Hepatocyte (in vitro differentiated cells): ENCODE measurements around the gene C10orf67. TPM values are rescaled to one million over a fixed set of nuclear protein-coding genes. Genes with fewer than 3 reads are reported as not detected.

ENCODE experiments used
- DNase-seq: peaks from one replicate; pipeline ENCODE4 v3.0.0-alpha.2; 2016; ENCODE audit warnings: low spot score
- H2AFZ ChIP-seq: fragments of 200-600 bp; sonication (generic); 2 replicates; pipeline ENCODE4 v1.6.0; 2016; ENCODE audit warnings: antibody characterized with exemption, mild to moderate bottlenecking
- H3K27ac ChIP-seq: fragments of 200-600 bp; sonication (generic); 2 replicates; pipeline ENCODE4 v1.5.1; 2016; ENCODE audit warnings: mild to moderate bottlenecking
- H3K27me3 ChIP-seq: fragments of 200-600 bp; sonication (generic); 2 replicates; pipeline ENCODE4 v1.6.1; 2016
- H3K36me3 ChIP-seq: fragments of 200-600 bp; sonication (generic); replicated peaks from 2 replicates; pipeline ENCODE4 v1.5.1; 2016; ENCODE audit warnings: low read depth; ENCODE audit not compliant: insufficient read depth
- H3K4me1 ChIP-seq: fragments of 200-600 bp; sonication (generic); 2 replicates; pipeline ENCODE4 v1.5.1; 2016; ENCODE audit warnings: mild to moderate bottlenecking, moderate library complexity; ENCODE audit not compliant: insufficient read depth
- H3K4me2 ChIP-seq: fragments of 200-600 bp; sonication (generic); 2 replicates; pipeline ENCODE4 v1.6.0; 2016
- H3K4me3 ChIP-seq: fragments of 200-600 bp; sonication (generic); 2 replicates; pipeline ENCODE4 v1.5.1; 2016; ENCODE audit warnings: mild to moderate bottlenecking
- H3K79me2 ChIP-seq: fragments of 200-600 bp; sonication (generic); 2 replicates; pipeline ENCODE4 v1.6.0; 2017; ENCODE audit warnings: mild to moderate bottlenecking
- H3K9me2 ChIP-seq: fragments of 200-600 bp; sonication (generic); replicated peaks from 2 replicates; pipeline ENCODE4 v1.6.0; 2017; ENCODE audit warnings: mild to moderate bottlenecking; ENCODE audit not compliant: insufficient read depth
- H3K9me3 ChIP-seq: fragments of 200-600 bp; sonication (generic); 2 replicates; pipeline ENCODE4 v1.5.1; 2016; ENCODE audit warnings: low read depth, mild to moderate bottlenecking
- H4K20me1 ChIP-seq: fragments of 200-600 bp; sonication (generic); 2 replicates; pipeline ENCODE4 v1.6.0; 2016; ENCODE audit warnings: mild to moderate bottlenecking; ENCODE audit not compliant: insufficient read depth, poor library complexity, severe bottlenecking
- EZH2 ChIP-seq: fragments of 200-600 bp; sonication (generic); IDR thresholded peaks from 2 replicates; pipeline ENCODE4 v1.6.1; 2016; ENCODE audit warnings: antibody characterized with exemption, mild to moderate bottlenecking, borderline replicate concordance
- EZH2phosphoT487 ChIP-seq: fragments of 200-600 bp; sonication (generic); IDR thresholded peaks from one replicate; pipeline ENCODE4 v1.6.1; 2018; ENCODE audit warnings: antibody characterized with exemption, mild to moderate bottlenecking, low read depth, moderate library complexity; ENCODE audit not compliant: unreplicated experiment, severe bottlenecking
- WGBS: methylation state at CpG from one replicate; pipeline ENCODE4 v1.1.6; 2016; ENCODE audit warnings: low lambda C conversion rate; ENCODE audit errors: missing lambda C conversion rate; 5-methylcytosine and 5-hydroxymethylcytosine counted together
- polyA plus RNA-seq: library from polyadenylated mRNA; unstranded; fragments of >200 nt; fragmentation: Nextera tagmentation; extraction: Ambion mirVana; gene quantifications from 2 replicates; pipeline ENCODE4 v1.2.1, GENCODE V29; 2016
- total RNA-seq: library from RNA; depleted of rRNA; stranded (reverse); fragments of >200 nt; gene quantifications from 2 replicates; pipeline ENCODE4 v1.2.3, GENCODE V29; 2014
- TF ChIP-seq, protein P1 (sequence below): fragments of 200-600 bp; sonication (generic); IDR thresholded peaks from 2 replicates; pipeline ENCODE4 v1.5.1; 2016; ENCODE audit warnings: antibody characterized with exemption, mild to moderate bottlenecking; ENCODE audit not compliant: poor library complexity

Gene C10orf67
- total and polyA plus RNA-seq, 2 experiments from 2014 or later = 0.10 TPM; not detected in 1

- Histone ChIP-seq H3K36me3 (no peaks in the 10 kb centered on the region), H3K9me2 (no peaks in the 10 kb centered on the region), H4K20me1 (no peaks in the 10 kb centered on the region), H3K27me3 (peaks cover 30% of the 10 kb centered on the region), H3K9me3 (no peaks in the 10 kb centered on the region), H3K4me2 (no peak overlapping the region), H3K27ac (no peak overlapping the region), H3K4me1 (no peaks in the 10 kb centered on the region), H3K79me2 (no peaks in the 10 kb centered on the region), H3K4me3 (no peak overlapping the region), H2AFZ (no peak overlapping the region)
- DNase-seq = peak; percentile 10
- TF ChIP-seq, protein P1, sequence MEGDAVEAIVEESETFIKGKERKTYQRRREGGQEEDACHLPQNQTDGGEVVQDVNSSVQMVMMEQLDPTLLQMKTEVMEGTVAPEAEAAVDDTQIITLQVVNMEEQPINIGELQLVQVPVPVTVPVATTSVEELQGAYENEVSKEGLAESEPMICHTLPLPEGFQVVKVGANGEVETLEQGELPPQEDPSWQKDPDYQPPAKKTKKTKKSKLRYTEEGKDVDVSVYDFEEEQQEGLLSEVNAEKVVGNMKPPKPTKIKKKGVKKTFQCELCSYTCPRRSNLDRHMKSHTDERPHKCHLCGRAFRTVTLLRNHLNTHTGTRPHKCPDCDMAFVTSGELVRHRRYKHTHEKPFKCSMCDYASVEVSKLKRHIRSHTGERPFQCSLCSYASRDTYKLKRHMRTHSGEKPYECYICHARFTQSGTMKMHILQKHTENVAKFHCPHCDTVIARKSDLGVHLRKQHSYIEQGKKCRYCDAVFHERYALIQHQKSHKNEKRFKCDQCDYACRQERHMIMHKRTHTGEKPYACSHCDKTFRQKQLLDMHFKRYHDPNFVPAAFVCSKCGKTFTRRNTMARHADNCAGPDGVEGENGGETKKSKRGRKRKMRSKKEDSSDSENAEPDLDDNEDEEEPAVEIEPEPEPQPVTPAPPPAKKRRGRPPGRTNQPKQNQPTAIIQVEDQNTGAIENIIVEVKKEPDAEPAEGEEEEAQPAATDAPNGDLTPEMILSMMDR = no peak
- TF ChIP-seq EZH2 (no peak), EZH2phosphoT487 (no peak)
- WGBS = 68% methylated on average over 13 of the region's 13 CpGs
Measured at GRCh38 chr10:23291551-23292334, 52.9 kb downstream of the C10orf67 start.

- peaks cover 26% of the 10 kb centered on the region for H3K27me3 ChIP-seq
- H3K36me3 ChIP-seq = no peaks in the 10 kb centered on the region
- H3K4me2 ChIP-seq = no peak overlapping the region
- H3K4me1 ChIP-seq = no peaks in the 10 kb centered on the region
- no peak for DNase-seq
- no peak overlapping the region for H3K4me3 ChIP-seq
- H4K20me1 ChIP-seq = no peaks in the 10 kb centered on the region
- H3K27ac ChIP-seq = no peak overlapping the region
- TF ChIP-seq, protein P1 = no peak
- TF ChIP-seq EZH2 = no peak
- no peak for TF ChIP-seq EZH2phosphoT487
- no peaks in the 10 kb centered on the region for H3K9me3 ChIP-seq
- no peak overlapping the region for H2AFZ ChIP-seq
- no peaks in the 10 kb centered on the region for H3K9me2 ChIP-seq
- no peaks in the 10 kb centered on the region for H3K79me2 ChIP-seq
- 56% methylated on average over 2 of the region's 2 CpGs for WGBS
Measured at GRCh38 chr10:23284674-23285335, 59.8 kb downstream of the C10orf67 start.

- TF ChIP-seq EZH2phosphoT487 = no peak
- Histone ChIP-seq H3K27ac (no peak overlapping the region), H3K4me3 (no peak overlapping the region), H3K36me3 (no peaks in the 10 kb centered on the region), H2AFZ (no peak overlapping the region), H3K4me2 (no peak overlapping the region), H3K9me3 (no peaks in the 10 kb centered on the region), H4K20me1 (no peaks in the 10 kb centered on the region), H3K4me1 (no peaks in the 10 kb centered on the region), H3K9me2 (no peaks in the 10 kb centered on the region), H3K79me2 (no peaks in the 10 kb centered on the region), H3K27me3 (peaks cover 21% of the 10 kb centered on the region)
- 92% methylated on average over 3 of the region's 3 CpGs for WGBS
- DNase-seq = no peak
Measured at GRCh38 chr10:23284155-23284554, 60.4 kb downstream of the C10orf67 start.

- peaks cover 21% of the 10 kb centered on the region for H3K27me3 ChIP-seq
- H3K36me3 ChIP-seq = no peaks in the 10 kb centered on the region
- WGBS = 83% methylated on average over 7 of the region's 7 CpGs
- no peaks in the 10 kb centered on the region for H3K79me2 ChIP-seq
- no peak overlapping the region for H3K4me2 ChIP-seq
- no peak for TF ChIP-seq EZH2
- TF ChIP-seq, protein P1 = no peak
- TF ChIP-seq EZH2phosphoT487 = no peak
- no peak overlapping the region for H2AFZ ChIP-seq
- H3K4me1 ChIP-seq = no peaks in the 10 kb centered on the region
- no peak overlapping the region for H3K4me3 ChIP-seq
- no peak for DNase-seq
- no peaks in the 10 kb centered on the region for H4K20me1 ChIP-seq
- no peaks in the 10 kb centered on the region for H3K9me3 ChIP-seq
- H3K9me2 ChIP-seq = no peaks in the 10 kb centered on the region
- H3K27ac ChIP-seq = no peak overlapping the region
Measured at GRCh38 chr10:23283680-23284079, 60.9 kb downstream of the C10orf67 start.
